D721Med (cell line): ENCODE data around the gene SUSD3.
A peak's percentile ranks its signal among the peaks of the same experiment; 100 is the strongest.

Experiments
- DNase-seq: peaks from one replicate; pipeline ENCODE4 v3.0.0; 2011; ENCODE audit warnings: low spot score; ENCODE audit not compliant: insufficient read length
- FAIRE-seq: peaks from 2 replicates; lab custom pipeline; 2011; peaks lifted over from hg19 to GRCh38; lab: Jason Lieb, UNC
- CTCF ChIP-seq: IDR thresholded peaks from 2 replicates; pipeline ENCODE4 v1.5.1; 2012; ENCODE audit warnings: mild to moderate bottlenecking, control low read depth; ENCODE audit not compliant: insufficient read depth; ENCODE audit errors: missing control alignments

SUSD3 gene

GRCh38 chr9:93119953-93120845 is 61.7 kb downstream of the SUSD3 start:
- FAIRE-seq (no peak), DNase-seq (peak; percentile 15)
- TF ChIP-seq CTCF = no peak

GRCh38 chr9:93120846-93121315 is 62.4 kb downstream of the SUSD3 start:
- no peak for TF ChIP-seq CTCF
- FAIRE-seq = no peak
- DNase-seq = peak; percentile 12

- no peak for FAIRE-seq
- TF ChIP-seq CTCF = no peak
- DNase-seq = peak; percentile 5
Measured at GRCh38 chr9:93121316-93122241, 63.1 kb downstream of the SUSD3 start.

GRCh38 chr9:93122721-93123221 is 64.3 kb downstream of the SUSD3 start:
- FAIRE-seq (no peak), DNase-seq (peak; percentile 7)
- TF ChIP-seq CTCF = no peak

GRCh38 chr9:93123561-93124283 is 65.2 kb downstream of the SUSD3 start:
- no peak for TF ChIP-seq CTCF
- FAIRE-seq = no peak
- peak; percentile 7 for DNase-seq

- DNase-seq = peak; percentile 11
- FAIRE-seq = no peak
- no peak for TF ChIP-seq CTCF
Measured at GRCh38 chr9:93124793-93125192, 66.3 kb downstream of the SUSD3 start.
